Measurements from ENCODE around the gene SCUBE1.

DNA sequence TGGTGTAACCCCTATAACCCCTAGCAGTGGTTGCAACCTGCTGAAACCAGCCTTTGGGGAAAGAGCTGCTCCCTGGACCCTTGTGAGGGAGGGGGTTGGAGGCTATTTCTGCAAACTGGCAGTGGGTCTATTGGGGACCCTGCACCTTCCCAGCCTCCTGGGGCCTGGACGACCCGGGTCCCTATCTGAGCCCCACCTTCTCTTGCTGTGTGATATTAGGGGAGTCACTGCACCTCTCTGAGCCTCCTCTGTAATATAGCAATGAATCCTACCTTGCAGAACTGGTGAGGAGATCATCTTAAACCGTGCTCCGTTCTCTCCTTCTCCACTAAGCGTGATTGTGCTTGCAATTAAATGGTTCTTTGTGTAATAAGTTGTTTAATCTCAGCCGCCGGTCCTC lies 44.6 kb upstream of the SCUBE1 start:
- TF ChIP-seq RFX5 (IDR thresholded peaks at IDR 0.05; ENCODE audit: low read length) (no peak), CTCF (IDR thresholded peaks at IDR 0.05) (no peak), FOXM1 (IDR thresholded peaks at IDR 0.05; ENCODE audit: low read depth) (no peak), EP300 (IDR thresholded peaks at IDR 0.05; ENCODE audit: borderline replicate concordance in 1 of 2, low read depth in 1 of 2, low read length in 1 of 2) (no peak), POLR2AphosphoS5 (IDR thresholded peaks at IDR 0.05; ENCODE audit: low read depth, low read length) (no peak), CHD2 (IDR thresholded peaks at IDR 0.05; ENCODE audit: low read length, partially characterized antibody) (no peak), FOSL2 (IDR thresholded peaks at IDR 0.05; ENCODE audit: borderline replicate concordance, low read depth) (no peak), YY1 (IDR thresholded peaks at IDR 0.05; ENCODE audit: low read depth) (no peak), NFIC (IDR thresholded peaks at IDR 0.05; ENCODE audit: borderline replicate concordance) (no peak), ELF1 (IDR thresholded peaks at IDR 0.05) (no peak), RCOR1 (IDR thresholded peaks at IDR 0.05; ENCODE audit: low read length) (no peak), RAD21 (IDR thresholded peaks at IDR 0.05; ENCODE audit: low read length) (no peak), TAF1 (IDR thresholded peaks at IDR 0.05; ENCODE audit: borderline replicate concordance, low read depth, low read length) (no peak)
- TF ChIP-seq, protein P1, sequence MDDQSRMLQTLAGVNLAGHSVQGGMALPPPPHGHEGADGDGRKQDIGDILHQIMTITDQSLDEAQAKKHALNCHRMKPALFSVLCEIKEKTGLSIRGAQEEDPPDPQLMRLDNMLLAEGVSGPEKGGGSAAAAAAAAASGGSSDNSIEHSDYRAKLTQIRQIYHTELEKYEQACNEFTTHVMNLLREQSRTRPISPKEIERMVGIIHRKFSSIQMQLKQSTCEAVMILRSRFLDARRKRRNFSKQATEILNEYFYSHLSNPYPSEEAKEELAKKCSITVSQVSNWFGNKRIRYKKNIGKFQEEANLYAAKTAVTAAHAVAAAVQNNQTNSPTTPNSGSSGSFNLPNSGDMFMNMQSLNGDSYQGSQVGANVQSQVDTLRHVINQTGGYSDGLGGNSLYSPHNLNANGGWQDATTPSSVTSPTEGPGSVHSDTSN (IDR thresholded peaks at IDR 0.05), result no peak

Measured in SK-N-SH (cell line).